Measurements from ENCODE around the gene NCAM1.

GRCh38 chr11:113322158-113322557, 360.9 kb downstream of the NCAM1 start:
- TF ChIP-seq SUZ12 (IDR thresholded peaks at IDR 0.05; ENCODE audit: extremely low read depth, insufficient read depth, insufficient read length) = no peak
- no peak for TF ChIP-seq YY1 (IDR thresholded peaks at IDR 0.05; ENCODE audit: insufficient read depth, insufficient read length)
